ENCODE measurements around the gene APCDD1L.

- TF ChIP-seq CTCF (IDR thresholded peaks at IDR 0.05; ENCODE audit: insufficient read depth, low read depth, low read length) (no peak), EZH2 (IDR thresholded peaks at IDR 0.05; ENCODE audit: insufficient read depth, low read length) (no peak)
Observed at GRCh38 chr20:58466729-58467571, 48.2 kb downstream of the APCDD1L start.
